NCI-H748 treated with DMSO at 0.1 percent for 48 hours (cell line): ENCODE measurements around the gene ELOVL6.
"Not testable (repeated sequence)": the region's sequence is repeated elsewhere in the genome, so short reads cannot be mapped to it uniquely, and the experiment has no call there.

ENCODE experiments used
- DNase-seq: peaks from one replicate; lab custom pipeline; 2025; lab: John Stamatoyannopoulos, UW

Gene ELOVL6

DNA sequence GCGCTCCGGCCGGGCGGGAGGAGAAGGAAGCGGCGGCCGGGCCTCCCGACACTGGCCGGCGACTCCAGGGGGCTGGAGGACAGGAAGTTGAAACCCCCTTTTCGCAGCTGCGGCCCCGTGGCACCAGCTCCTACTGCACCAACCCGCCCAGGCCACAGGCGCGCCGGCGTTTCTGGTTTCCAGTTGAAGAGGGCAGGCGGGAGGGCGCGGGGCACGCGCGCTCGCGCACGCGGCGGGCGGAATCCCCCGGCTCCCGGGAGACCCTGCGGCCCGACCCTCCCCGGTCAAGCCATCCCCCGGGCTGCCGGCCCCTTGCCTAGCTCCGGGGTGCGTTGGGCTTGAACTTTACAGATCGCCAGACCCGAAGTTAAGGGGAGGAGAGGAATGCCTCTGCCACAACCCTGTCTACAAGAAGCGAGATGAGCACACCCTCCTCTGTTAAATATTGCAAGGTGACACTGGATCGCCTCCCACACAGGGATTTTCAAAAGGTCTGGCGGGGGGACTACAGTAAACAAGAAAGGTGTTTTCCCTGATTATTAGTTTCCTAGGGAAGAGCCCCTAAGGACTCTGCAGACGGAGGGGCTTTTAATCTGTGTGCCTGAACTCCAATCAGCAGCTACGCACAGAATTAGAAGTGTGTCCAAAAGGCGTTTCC, 1.4 kb downstream of the ELOVL6 start:
- DNase-seq: no peak

DNA sequence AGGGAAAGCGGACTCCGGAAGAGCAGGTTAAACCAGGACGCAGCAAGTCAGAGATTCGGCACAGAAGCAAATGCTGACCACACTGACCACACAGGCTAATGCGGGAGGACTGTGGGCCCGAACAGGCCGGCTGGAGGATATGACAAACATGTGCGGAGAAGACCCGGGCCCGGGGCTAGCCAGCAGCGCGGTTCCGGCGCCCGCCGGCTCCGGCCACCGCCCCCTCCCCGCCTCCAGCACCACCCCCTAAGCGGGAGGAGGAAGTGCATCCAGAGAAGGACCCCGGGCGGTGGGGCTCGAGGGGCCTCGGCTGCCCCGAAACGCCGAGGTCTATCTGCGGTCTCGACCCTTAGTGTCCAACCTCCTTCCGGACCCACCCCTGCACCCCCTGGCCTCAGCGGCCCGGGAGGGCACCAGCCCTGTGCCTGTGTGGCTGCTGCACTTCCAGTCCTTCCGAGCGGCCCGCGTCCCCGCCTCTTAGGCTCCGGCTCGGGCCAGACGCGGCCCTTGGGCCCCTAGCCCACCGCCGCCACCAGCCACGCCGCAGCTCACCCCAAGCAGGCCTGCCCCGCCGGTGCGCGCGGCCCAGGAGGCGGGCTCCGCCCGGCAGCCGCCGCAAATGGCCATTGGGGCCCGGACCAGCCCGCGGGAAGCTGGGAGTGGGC, 2.1 kb downstream of the ELOVL6 start:
- DNase-seq: no peak

DNA sequence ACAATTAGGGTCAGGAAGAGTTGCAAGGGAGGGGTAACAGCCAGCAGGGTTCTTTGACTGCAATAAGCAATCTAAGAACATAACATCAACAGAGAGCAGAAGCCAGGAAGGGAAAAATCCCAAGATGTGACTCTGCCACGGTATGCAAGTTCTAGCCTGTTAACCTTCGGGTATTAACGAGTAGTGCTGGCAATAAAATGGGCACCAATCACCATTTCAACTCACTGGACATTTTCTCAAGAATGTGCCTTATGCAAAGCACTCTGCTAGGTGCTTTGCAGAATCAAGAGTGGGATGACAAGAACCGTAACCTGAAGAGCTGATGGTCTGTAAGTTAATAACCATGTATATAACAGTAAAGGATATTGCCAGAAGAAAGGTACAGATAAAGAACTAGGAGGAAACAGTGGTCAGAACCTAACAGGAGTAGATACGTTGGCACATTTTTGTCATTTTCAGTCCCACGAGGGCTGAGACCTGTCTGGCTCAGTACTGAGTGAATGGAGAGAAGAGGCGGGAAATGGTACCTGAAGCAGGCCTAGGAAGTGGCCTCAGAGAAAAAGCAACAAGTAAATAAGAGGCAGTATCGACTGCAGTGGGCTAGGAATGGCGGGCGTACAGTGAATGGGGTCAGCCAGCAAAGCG, 2.7 kb downstream of the ELOVL6 start:
- DNase-seq: no peak

DNA sequence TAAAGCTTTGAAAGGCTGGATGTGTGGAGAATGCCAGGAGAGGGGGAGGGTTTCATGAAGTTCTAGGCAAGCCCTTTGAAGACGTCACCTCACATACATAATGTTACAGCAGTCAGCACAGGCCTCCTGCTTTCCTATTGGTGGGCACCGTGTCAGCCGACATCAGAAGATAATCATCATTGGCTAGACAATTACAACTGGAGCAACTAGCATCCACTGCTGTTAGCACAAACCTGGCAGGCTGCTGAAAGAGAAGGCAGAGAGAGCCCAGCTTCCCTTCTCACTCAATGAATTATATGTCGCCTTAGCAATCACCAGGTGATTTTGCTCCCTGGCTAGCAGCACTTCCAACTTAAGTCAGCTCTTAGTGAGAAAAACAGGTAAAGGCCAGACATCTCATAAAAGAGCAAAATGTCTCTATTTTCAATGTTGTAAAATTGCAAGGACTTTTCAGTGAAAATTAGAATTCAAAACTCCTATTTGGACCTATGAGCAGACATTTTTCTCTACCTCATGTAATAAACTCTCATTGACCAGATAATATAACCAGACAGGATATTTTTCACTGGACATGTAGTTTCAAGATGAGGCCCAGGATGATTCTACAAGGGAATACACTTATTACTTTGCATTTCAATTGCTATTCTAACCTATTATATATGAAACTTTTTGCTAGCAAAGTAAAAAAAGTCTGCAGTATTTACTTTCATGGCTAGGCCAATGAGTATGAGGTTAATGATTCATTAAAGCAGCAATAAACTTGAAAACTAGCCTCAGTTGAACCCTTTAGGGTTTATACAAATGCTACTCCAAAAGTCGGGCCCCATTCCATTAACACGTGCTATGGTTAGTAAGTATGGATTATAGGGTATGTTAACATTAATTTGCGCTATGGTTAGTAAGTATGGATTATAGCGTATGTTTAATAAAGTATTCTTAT, 4.3 kb downstream of the ELOVL6 start:
- peak; percentile 72 for DNase-seq

DNA sequence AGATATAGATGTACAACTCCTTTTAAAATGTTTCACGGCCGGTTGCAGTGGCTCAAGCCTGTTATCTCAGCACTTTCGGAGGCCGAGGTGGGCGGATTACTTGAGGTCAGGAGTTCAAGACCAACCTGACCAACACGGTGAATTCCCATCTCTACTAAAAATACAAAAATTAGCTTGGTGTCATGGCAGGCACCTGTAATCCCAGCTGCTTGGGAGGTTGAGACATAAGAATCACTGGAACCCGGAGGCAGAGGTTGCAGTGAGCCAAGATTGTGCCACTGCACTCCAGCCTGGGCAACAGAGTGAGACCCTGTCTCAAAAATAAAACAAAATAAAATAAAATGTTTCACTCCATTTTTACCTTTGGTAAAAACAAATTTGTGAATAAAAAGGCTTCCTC, 5.1 kb downstream of the ELOVL6 start:
- DNase-seq: not testable (repeated sequence)

DNA sequence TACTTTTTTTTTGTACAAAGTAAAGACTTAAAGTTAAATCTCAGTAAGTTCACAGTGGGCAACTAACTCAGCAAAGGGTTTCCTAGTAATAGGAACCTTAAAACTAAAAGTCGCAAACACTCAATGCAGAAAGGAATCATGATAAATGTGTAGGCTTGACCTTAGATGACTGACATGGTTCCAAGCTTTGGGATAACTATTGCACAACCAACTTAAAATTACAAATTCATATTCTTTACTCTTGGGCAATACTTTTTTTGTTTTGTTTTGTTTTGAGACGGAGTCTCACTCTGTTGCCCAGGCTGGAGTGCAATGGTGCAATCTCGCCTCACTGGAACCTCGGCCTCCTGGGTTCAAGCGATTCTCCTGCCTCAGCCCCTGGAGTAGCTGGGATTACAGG, 8.2 kb downstream of the ELOVL6 start:
- DNase-seq: no peak

DNA sequence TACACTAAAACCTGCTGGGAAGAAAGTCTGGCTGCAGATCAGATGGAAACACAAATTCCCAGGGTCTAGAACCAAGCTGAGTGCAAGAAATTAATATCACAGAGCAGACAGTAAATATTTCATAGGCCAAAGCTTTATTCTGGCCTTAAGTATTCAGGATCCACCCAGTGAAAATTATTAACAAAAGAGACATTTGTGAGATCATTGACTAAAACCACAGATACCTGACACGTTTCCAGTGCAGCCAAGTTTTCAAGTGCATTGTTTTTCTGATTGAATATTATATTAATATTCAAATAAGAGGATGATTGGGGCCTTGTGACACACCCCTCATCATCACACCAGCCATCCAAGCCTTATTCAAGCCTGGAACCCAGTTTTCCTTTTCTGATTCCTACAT, 10.3 kb downstream of the ELOVL6 start:
- no peak for DNase-seq

DNA sequence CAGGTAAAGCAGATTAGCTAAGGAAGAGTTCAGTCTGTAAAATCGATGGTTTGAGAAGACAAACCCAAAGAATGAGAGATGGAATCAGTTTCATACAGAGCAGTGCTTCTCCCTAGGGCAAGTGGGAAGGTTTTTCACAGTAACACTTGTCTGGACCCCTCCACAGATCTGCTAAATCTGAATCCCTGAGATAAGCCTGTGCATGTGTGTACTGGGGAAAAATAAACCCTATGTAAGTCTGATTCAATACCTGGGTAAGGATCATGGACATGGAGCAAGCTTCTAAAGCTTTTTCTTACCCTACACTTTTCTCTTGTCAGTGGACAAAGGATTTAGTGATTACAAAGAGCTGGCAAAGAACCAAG, 13.6 kb downstream of the ELOVL6 start:
- no peak for DNase-seq

DNA sequence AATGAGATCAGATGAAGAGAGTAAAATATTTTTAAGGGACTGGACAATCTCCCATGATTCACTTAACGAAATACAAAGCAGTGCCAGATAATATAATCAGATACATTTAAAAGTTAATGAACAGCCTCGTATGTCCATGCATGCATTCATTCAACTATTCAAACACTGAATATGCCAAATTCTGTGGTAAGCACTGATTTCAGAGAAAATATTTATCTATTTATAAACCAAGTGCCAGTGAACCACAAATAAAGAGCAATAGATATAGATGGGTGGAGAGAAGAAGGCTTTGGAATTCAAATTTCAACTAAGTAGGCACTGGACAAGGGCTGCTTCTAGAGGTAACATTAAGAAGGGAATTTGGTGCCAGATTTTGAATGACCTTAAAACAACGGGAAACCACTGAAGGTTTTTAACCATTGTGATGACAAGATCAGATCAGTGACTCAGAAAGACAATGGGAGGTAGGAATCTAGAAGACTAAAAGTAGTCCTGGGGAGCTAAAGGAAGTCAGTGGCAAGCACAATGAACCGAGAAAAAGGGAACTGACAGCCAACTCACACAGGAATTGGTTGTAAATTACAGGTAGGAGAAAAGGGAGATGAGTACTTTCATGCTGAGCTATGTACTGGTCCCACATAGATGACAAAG, 14.2 kb downstream of the ELOVL6 start:
- DNase-seq: no peak

DNA sequence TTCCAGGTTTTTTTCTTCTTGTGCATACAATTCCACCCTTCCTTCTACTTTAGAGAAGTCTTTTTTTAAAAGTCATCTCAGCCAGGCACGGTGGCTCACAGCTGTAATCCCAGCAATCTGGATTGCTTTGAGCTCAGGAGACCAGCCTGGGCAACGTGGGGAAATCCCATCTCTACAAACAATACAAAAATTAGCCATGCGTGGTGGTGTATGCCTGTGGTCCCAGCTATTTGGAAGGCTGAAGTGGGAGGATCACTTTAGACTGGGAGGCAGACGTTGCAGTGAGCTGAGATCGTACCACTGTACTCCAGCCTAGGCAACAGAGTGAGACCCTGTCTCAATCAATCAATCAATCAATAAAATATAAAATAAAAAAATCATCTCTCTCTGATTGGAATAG, 14.8 kb downstream of the ELOVL6 start:
- no peak for DNase-seq

DNA sequence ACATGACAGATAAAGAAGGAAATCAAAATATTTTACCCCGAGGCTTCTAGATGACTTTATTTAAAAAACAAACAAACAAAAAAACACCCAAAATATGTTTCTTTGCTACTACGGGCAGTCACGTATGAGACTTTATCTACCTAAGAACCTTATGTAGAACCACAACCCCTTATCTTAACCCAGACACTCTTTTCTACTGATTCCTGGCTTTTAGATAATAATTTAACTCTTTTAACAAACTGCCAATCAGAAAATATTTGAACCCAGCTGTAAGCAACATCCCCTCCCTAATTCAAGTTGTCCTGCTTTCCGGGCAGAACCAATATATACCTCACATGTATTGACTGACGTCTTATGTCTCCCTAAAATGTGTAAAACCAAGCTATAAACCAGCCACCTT, 15.4 kb downstream of the ELOVL6 start:
- no peak for DNase-seq

DNA sequence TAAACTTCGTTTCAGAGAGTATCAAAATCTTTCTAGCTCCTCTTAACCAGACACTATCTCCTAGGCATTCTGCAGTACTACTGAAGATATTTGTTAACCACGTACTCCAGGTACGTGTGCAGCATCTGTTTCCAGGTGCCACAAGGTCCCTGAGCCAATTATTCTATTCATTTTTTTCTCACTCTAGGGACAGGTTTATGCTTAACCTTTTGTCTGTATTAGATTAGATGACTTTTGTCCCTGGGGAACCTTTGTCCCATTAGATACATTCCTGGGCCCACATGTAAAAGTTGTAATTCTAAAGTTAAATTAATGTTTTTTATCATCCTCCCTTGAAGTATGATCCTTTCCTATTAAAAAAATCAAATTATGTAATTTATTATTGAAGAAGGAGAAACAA, 16.5 kb downstream of the ELOVL6 start:
- DNase-seq: no peak

DNA sequence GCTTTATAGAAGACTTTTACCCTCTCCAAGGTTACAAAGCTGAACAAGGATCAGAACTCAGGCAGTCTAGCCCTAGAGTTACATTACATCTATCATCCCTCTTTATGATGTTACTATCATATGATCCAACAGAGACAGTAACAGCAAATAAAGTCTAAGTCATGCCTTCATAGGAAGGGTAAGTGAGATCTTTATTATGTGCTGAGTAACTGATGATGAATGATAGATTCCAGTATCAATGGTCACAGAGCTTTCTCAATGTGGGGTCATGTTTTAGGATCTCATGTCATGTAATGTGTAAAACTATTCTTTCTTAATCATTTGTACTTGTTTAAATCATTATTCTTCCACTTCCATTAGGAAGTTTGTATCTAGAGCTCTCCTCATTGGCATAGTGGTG, 22.8 kb downstream of the ELOVL6 start:
- no peak for DNase-seq

DNA sequence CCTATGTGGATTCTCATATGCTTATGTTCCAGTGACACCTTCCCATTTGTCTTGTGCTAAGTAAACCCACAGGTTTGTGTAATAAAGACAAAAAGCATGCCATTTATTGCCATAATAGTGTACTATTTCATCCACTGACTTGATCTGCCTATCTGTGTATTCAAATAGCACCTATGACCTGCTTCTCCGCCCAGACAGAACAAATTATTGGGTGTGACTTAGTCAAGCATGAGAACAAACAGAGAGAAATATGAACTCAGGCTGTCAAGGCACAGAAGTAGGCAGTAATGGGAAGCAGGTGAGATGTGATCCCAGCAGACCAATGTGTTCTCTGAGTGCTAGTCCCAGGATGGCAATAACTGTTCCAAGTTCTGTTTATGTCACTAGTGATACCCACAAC, 25.4 kb downstream of the ELOVL6 start:
- DNase-seq: peak; percentile 80

DNA sequence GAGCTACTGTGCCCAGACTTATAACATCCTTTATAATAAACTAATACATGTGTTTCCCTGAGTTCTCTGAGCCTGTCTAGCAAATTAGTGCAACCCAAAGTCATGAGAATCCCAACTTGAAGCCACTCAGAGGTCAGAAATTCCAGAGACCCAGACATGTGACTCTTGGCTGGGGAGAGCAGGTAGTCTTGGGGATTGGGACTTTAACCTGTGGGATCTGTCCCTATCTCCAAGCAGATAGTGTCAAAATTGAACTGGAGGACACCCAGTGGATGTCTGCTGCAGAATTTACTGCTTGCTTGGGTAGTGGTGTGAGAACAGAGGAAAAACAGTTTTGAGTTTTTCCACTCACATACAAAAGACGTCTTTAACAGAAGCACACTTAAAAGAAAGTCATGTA, 26.4 kb downstream of the ELOVL6 start:
- DNase-seq: no peak

DNA sequence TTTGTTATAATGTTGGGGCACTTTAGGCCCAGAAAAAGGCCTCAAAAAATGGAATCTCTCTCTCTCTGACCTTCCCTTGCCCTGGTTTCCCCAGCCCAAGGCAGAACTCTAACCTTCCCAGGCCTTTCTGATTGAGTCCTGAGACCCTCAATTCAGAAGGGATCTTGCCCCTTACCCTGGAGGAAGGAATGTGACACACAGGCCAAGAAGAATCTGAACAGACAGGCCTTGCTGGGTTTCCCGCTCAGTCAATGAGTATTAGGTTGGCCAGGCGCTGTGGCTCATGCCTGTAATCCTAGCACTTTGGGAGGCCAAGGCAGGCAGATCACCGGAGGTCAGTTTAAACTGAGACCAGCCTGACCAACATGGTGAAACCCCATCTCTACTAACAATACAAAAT, 27.6 kb downstream of the ELOVL6 start:
- DNase-seq: no peak

DNA sequence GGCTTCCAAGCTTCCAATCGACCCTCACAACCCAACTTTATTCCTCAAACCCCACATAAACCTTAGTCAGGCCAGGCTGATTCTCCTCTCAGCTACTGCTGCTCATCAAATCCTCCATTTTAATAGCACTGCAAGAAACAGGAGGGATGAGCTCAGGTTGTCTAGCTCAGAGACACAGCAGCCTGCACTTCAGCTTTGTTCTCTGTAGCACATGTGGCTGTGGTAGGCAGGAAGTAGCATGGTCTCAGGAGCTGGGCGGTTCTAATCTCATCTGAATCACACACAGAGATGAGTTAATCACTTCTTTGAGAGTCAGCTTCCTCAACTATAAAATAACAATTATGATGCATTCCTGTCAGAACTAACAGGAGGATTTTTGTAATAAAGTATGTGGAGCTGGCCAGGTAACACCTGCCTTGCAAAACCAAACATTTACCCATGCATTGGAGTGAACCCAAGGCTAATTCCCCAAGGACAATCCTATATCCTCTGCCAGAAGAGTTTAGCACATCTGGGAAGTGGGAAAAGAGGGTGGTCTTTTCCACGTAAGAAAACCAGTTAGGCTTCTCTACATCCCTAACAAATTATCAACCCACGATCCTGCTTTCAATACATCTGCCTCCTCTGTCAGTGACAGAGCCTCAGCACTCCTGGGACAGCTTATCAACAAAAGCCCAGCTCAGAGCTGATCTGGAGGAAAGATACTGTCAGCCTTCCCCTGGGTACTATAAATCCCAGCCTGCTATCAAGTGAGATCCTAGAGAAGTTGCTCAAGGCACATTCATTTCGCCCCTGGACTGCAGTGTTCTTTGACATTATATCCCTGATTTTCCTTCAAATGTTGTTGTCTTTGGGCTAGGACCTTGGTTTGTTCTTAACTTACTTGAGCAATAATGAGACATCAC, 32.8 kb downstream of the ELOVL6 start:
- DNase-seq: no peak

DNA sequence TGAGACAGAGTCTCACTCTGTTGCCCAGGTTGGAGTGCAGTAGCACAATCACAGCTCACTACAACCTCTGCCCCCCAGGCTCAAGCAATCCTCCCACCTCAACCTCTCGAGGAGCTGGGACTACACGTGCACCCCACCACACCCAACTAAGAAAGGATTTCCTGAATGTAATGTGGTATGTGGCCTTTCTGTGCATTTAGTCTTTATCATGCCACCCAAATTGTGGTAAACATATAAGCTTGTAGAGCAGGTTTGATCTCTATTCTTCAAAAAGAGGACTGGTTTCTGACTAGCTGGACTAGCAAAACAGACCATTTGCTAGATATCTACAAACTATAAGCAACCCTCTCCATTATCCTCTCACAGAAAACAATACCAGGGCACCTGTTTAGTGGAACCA, 33.6 kb downstream of the ELOVL6 start:
- peak; percentile 2 for DNase-seq

DNA sequence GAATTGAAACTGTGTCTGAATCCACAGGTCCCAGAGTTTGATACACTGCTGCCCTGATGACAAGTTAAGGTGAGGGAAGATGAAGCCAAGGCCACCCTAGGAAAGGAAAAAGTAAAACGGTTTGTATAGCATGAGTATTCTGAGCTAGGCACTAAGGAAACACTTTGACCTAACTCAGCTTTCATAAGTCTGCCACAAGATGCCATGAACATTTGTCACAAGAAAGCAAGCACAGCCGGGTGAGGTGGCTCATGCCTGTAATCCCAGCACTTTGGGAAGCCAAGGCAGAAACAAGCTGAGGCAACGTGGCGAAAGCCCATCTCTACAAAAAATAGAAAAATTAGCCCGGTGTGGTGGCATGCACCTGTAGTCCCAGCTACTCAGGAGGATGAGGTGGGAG, 34.2 kb downstream of the ELOVL6 start:
- DNase-seq: no peak

DNA sequence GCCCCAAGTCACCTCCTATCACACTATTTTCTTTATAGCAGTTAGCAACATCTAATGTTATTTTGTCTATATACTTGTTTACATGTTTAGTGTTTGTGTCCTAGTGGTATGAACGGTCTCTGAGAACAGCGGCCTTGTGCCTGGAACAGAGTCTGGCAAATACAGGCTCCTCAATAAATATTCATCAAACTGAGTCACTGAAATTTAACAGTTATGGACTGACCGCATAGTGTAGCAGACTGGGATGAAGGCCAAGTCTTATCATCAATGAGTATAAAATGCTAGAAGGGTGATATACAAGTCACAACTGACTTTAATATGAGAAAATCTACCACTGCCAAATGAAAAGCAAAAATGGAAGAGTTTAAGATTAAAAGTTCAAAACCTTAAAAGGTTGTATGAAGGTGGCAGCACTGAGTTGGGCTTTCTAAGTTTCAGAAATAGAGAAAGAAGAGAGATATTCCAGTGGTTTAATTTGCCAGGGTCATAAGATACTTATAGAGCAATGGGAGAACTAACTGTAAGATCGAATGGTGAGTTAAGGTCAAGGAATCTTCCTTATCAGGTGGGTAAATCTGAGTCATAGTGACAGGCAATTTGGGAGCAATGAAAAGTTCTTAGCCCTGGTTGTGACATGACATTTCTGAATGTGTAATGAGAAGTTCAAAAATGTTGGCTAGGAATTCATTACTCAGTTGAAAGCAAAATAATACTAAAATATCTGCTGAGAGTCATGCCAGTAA, 34.9 kb downstream of the ELOVL6 start:
- DNase-seq: no peak
